ENCODE results near the gene STEAP3.

STEAP3 gene

GRCh38 chr2:119278946-119279345 is 55.3 kb downstream of the STEAP3 start:
- Histone ChIP-seq H3K79me2 (ENCODE audit: insufficient read depth, low read length) (no peaks in the 10 kb centered on the region), H3K9me2 (replicated peaks; ENCODE audit: low read depth, low read length) (no peaks in the 10 kb centered on the region), H3K9me3 (ENCODE audit: insufficient read depth, low read depth, low read length) (no peaks in the 10 kb centered on the region), H3K4me3 (ENCODE audit: low read length, poor library complexity, severe bottlenecking) (no peak overlapping the region), H3K36me3 (ENCODE audit: insufficient read depth, low read length) (no peaks in the 10 kb centered on the region), H3K27me3 (ENCODE audit: insufficient read depth, low read length, poor library complexity, severe bottlenecking) (no peaks in the 10 kb centered on the region), H3K9ac (ENCODE audit: low read depth, low read length, poor library complexity, severe bottlenecking) (no peak overlapping the region), H2AFZ (ENCODE audit: low read length) (no peak overlapping the region), H3K4me2 (ENCODE audit: low read depth, low read length, poor library complexity, severe bottlenecking) (no peak overlapping the region), H3K4me1 (ENCODE audit: insufficient read depth, low read length, poor library complexity, severe bottlenecking) (peaks cover 30% of the 10 kb centered on the region), H4K20me1 (ENCODE audit: insufficient read depth, low read length, poor library complexity, severe bottlenecking) (no peaks in the 10 kb centered on the region), H3F3A (ENCODE audit: low read depth) (peaks cover 4% of the 10 kb centered on the region; the same call in 1 of the 2 replicates)
- TF ChIP-seq CTCF (conservative IDR thresholded peaks at IDR 0.05; ENCODE audit: low read length) (no peak), EZH2phosphoT487 (IDR thresholded peaks at IDR 0.05; ENCODE audit: borderline replicate concordance) (no peak)

GRCh38 chr2:119279666-119280065 is 56.0 kb downstream of the STEAP3 start:
- Histone ChIP-seq H4K20me1 (ENCODE audit: insufficient read depth, low read length, poor library complexity, severe bottlenecking) (no peaks in the 10 kb centered on the region), H3K9me2 (replicated peaks; ENCODE audit: low read depth, low read length) (no peaks in the 10 kb centered on the region), H3K4me1 (ENCODE audit: insufficient read depth, low read length, poor library complexity, severe bottlenecking) (peaks cover 30% of the 10 kb centered on the region), H3K4me2 (ENCODE audit: low read depth, low read length, poor library complexity, severe bottlenecking) (no peak overlapping the region), H3K9ac (ENCODE audit: low read depth, low read length, poor library complexity, severe bottlenecking) (no peak overlapping the region), H3K4me3 (ENCODE audit: low read length, poor library complexity, severe bottlenecking) (no peak overlapping the region), H3K27me3 (ENCODE audit: insufficient read depth, low read length, poor library complexity, severe bottlenecking) (no peaks in the 10 kb centered on the region), H3K9me3 (ENCODE audit: insufficient read depth, low read depth, low read length) (no peaks in the 10 kb centered on the region), H3F3A (ENCODE audit: low read depth) (peaks cover 4% of the 10 kb centered on the region; the same call in 1 of the 2 replicates), H3K36me3 (ENCODE audit: insufficient read depth, low read length) (no peaks in the 10 kb centered on the region), H3K79me2 (ENCODE audit: insufficient read depth, low read length) (no peaks in the 10 kb centered on the region), H2AFZ (ENCODE audit: low read length) (no peak overlapping the region)
- TF ChIP-seq EZH2phosphoT487 (IDR thresholded peaks at IDR 0.05; ENCODE audit: borderline replicate concordance): no peak
- TF ChIP-seq CTCF (conservative IDR thresholded peaks at IDR 0.05; ENCODE audit: low read length): no peak

GRCh38 chr2:119280680-119281079 is 57.0 kb downstream of the STEAP3 start:
- no peak for TF ChIP-seq CTCF (conservative IDR thresholded peaks at IDR 0.05; ENCODE audit: low read length)
- TF ChIP-seq EZH2phosphoT487 (IDR thresholded peaks at IDR 0.05; ENCODE audit: borderline replicate concordance): no peak
- no peak overlapping the region for H3K4me2 ChIP-seq (ENCODE audit: low read depth, low read length, poor library complexity, severe bottlenecking)
- H3K36me3 ChIP-seq (ENCODE audit: insufficient read depth, low read length): no peaks in the 10 kb centered on the region
- H3K4me1 ChIP-seq (ENCODE audit: insufficient read depth, low read length, poor library complexity, severe bottlenecking): peaks cover 21% of the 10 kb centered on the region
- no peaks in the 10 kb centered on the region for H3K27me3 ChIP-seq (ENCODE audit: insufficient read depth, low read length, poor library complexity, severe bottlenecking)
- no peaks in the 10 kb centered on the region for H3K9me3 ChIP-seq (ENCODE audit: insufficient read depth, low read depth, low read length)
- no peak overlapping the region for H3K4me3 ChIP-seq (ENCODE audit: low read length, poor library complexity, severe bottlenecking)
- H3K9me2 ChIP-seq (replicated peaks; ENCODE audit: low read depth, low read length): no peaks in the 10 kb centered on the region
- no peak overlapping the region for H3K9ac ChIP-seq (ENCODE audit: low read depth, low read length, poor library complexity, severe bottlenecking)
- H4K20me1 ChIP-seq (ENCODE audit: insufficient read depth, low read length, poor library complexity, severe bottlenecking): no peaks in the 10 kb centered on the region
- no peaks in the 10 kb centered on the region for H3K79me2 ChIP-seq (ENCODE audit: insufficient read depth, low read length)
- H2AFZ ChIP-seq (ENCODE audit: low read length): no peak overlapping the region
- no peaks in the 10 kb centered on the region for H3F3A ChIP-seq (ENCODE audit: low read depth)

All from Loucy (cell line).